ENCODE results near the gene LAIR2. TPM values are rescaled to one million over a fixed set of nuclear protein-coding genes. Genes with fewer than 3 reads are reported as not detected.

The LAIR2 gene
- total RNA-seq, 2 donors from 2014 or later = not detected

GRCh38 chr19:54556194-54556593, 53.6 kb downstream of the LAIR2 start:
- no peak for DNase-seq (ENCODE audit: low spot score)
- Histone ChIP-seq H3K27me3 (no peaks in the 10 kb centered on the region), H3K4me1 (no peaks in the 10 kb centered on the region), H3K9me3 (no peaks in the 10 kb centered on the region), H3K27ac (no peak overlapping the region), H3K4me3 (no peak overlapping the region), H3K36me3 (no peaks in the 10 kb centered on the region)
- no peak for TF ChIP-seq CTCF (IDR thresholded peaks at IDR 0.05)

- Histone ChIP-seq H3K9me3 (no peaks in the 10 kb centered on the region), H3K27ac (no peak overlapping the region), H3K4me3 (no peak overlapping the region), H3K4me1 (no peaks in the 10 kb centered on the region), H3K27me3 (no peaks in the 10 kb centered on the region), H3K36me3 (no peaks in the 10 kb centered on the region)
- DNase-seq (ENCODE audit: low spot score) = no peak
- no peak for TF ChIP-seq CTCF (IDR thresholded peaks at IDR 0.05)
Observed at GRCh38 chr19:54558339-54558738, 55.7 kb downstream of the LAIR2 start.

Other genes starting within 250 kb of the LAIR2 start
- gene LILRB5, start 245.6 kb upstream of the LAIR2 start, total RNA-seq = 10 to 100 TPM in 1 of 2 donors, 1 to 10 TPM in 1; 2.6 to 12.0 TPM
- 1 to 10 TPM; 1.1 to 3.4 TPM for gene LILRB2, start 221.7 kb upstream of the LAIR2 start, total RNA-seq
- gene LILRA5, start 189.7 kb upstream of the LAIR2 start, total RNA-seq = 1 to 10 TPM in 1 of 2 donors, under 1 TPM in 1; 0.93 to 3.6 TPM
- not detected for gene LILRA4, start 163.7 kb upstream of the LAIR2 start, total RNA-seq
- 1 to 10 TPM; 4.2 to 7.8 TPM for gene LAIR1, start 137.9 kb upstream of the LAIR2 start, total RNA-seq
- 1 to 10 TPM; 1.7 to 2.7 TPM for gene TTYH1, start 87.4 kb upstream of the LAIR2 start, total RNA-seq
- 10 to 100 TPM; 32.1 to 36.4 TPM for gene LENG8, start 53.6 kb upstream of the LAIR2 start, total RNA-seq
- 1 to 10 TPM; 2.1 to 4.9 TPM for gene LENG9, start 39.1 kb upstream of the LAIR2 start, total RNA-seq
- gene CDC42EP5, start 29.5 kb upstream of the LAIR2 start, total RNA-seq = 10 to 100 TPM; 11.4 to 15.2 TPM
- gene LILRA2, start 71.0 kb downstream of the LAIR2 start, total RNA-seq = 1 to 10 TPM in 1 of 2 donors, not detected in 1; 1.8 TPM
- gene LILRA1, start 90.8 kb downstream of the LAIR2 start, total RNA-seq = under 1 TPM in 1 of 2 donors, not detected in 1; 0.47 TPM
- 1 to 10 TPM in 1 of 2 donors, under 1 TPM in 1; 0.33 to 1.9 TPM for gene LILRB1, start 127.7 kb downstream of the LAIR2 start, total RNA-seq
- 1 to 10 TPM; 2.0 to 5.2 TPM for gene LILRB4, start 160.2 kb downstream of the LAIR2 start, total RNA-seq
- gene KIR3DL3, start 221.6 kb downstream of the LAIR2 start, total RNA-seq = not detected
- gene KIR2DL3, start 235.7 kb downstream of the LAIR2 start, total RNA-seq = not detected